ENCODE results near the gene RHOH. TPM values are rescaled to one million over a fixed set of nuclear protein-coding genes. Genes with fewer than 3 reads are reported as not detected.

The RHOH gene
- total RNA-seq, 1 donor from 2014 or later: 0.53 TPM

GRCh38 chr4:40238008-40238699 is 41.3 kb downstream of the RHOH start:
- H3K27me3 ChIP-seq (ENCODE audit: control insufficient read depth, insufficient read depth, low read length): no peaks in the 10 kb centered on the region
- no peak for FAIRE-seq
- no peak for TF ChIP-seq CTCF (IDR thresholded peaks at IDR 0.05; ENCODE audit: insufficient read depth, low read length, severe bottlenecking)
- DNase-seq (ENCODE audit: low read depth): no peak
- no peak overlapping the region for H3K4me3 ChIP-seq (ENCODE audit: low read depth, low read length)
- no peaks in the 10 kb centered on the region for H3K36me3 ChIP-seq (ENCODE audit: control insufficient read depth, insufficient read depth, low read length)

- no peaks in the 10 kb centered on the region for H3K27me3 ChIP-seq (ENCODE audit: control insufficient read depth, insufficient read depth, low read length)
- peak; percentile 50 for FAIRE-seq
- TF ChIP-seq CTCF (IDR thresholded peaks at IDR 0.05; ENCODE audit: insufficient read depth, low read length, severe bottlenecking): no peak
- H3K4me3 ChIP-seq (ENCODE audit: low read depth, low read length): no peak overlapping the region
- no peaks in the 10 kb centered on the region for H3K36me3 ChIP-seq (ENCODE audit: control insufficient read depth, insufficient read depth, low read length)
- no peak for DNase-seq (ENCODE audit: low read depth)
Measured at GRCh38 chr4:40238700-40239548, 42.1 kb downstream of the RHOH start.

- FAIRE-seq: no peak
- TF ChIP-seq CTCF (IDR thresholded peaks at IDR 0.05; ENCODE audit: insufficient read depth, low read length, severe bottlenecking): no peak
- no peak overlapping the region for H3K4me3 ChIP-seq (ENCODE audit: low read depth, low read length)
- H3K27me3 ChIP-seq (ENCODE audit: control insufficient read depth, insufficient read depth, low read length): no peaks in the 10 kb centered on the region
- no peaks in the 10 kb centered on the region for H3K36me3 ChIP-seq (ENCODE audit: control insufficient read depth, insufficient read depth, low read length)
- DNase-seq (ENCODE audit: low read depth): no peak
Measured at GRCh38 chr4:40240040-40240653, 43.3 kb downstream of the RHOH start.

- no peaks in the 10 kb centered on the region for H3K27me3 ChIP-seq (ENCODE audit: control insufficient read depth, insufficient read depth, low read length)
- H3K36me3 ChIP-seq (ENCODE audit: control insufficient read depth, insufficient read depth, low read length): no peaks in the 10 kb centered on the region
- DNase-seq (ENCODE audit: low read depth) (no peak), FAIRE-seq (no peak)
- TF ChIP-seq CTCF (IDR thresholded peaks at IDR 0.05; ENCODE audit: insufficient read depth, low read length, severe bottlenecking): no peak
- no peak overlapping the region for H3K4me3 ChIP-seq (ENCODE audit: low read depth, low read length)
Measured at GRCh38 chr4:40241026-40241425, 44.2 kb downstream of the RHOH start.

- FAIRE-seq: no peak
- Histone ChIP-seq H3K27me3 (ENCODE audit: control insufficient read depth, insufficient read depth, low read length) (no peaks in the 10 kb centered on the region), H3K4me3 (ENCODE audit: low read depth, low read length) (no peak overlapping the region), H3K36me3 (ENCODE audit: control insufficient read depth, insufficient read depth, low read length) (no peaks in the 10 kb centered on the region)
- DNase-seq (ENCODE audit: low read depth): no peak
- no peak for TF ChIP-seq CTCF (IDR thresholded peaks at IDR 0.05; ENCODE audit: insufficient read depth, low read length, severe bottlenecking)
Measured at GRCh38 chr4:40241941-40242340, 45.1 kb downstream of the RHOH start.

All from bronchial epithelial cell (primary cell).